Activated B cell treated with CpG ODN at 0.5 μM for 24 hours (primary cell): ENCODE measurements around the gene NXPH2. TPM values are rescaled to one million over a fixed set of nuclear protein-coding genes. Genes with fewer than 3 reads are reported as not detected.

Experiments used
- ATAC-seq: fragments of 200-7000 bp; cut with Tn5 transposase; one replicate; pipeline ENCODE4 v1.10.0; 2021; ENCODE audit warnings: low read depth, mild to moderate bottlenecking, moderate library complexity
- CTCF ChIA-PET: fragments of 350-600 bp; sonication (Branson Sonifier 250); formaldehyde crosslinking; loops from one replicate; lab custom pipeline; 2021; ENCODE audit warnings: antibody characterized with exemption; lab: Charles Lee
- POLR2A ChIA-PET: fragments of 350-600 bp; sonication (Branson Sonifier 250); formaldehyde crosslinking; loops from one replicate; lab custom pipeline; 2021; ENCODE audit warnings: antibody characterized with exemption; lab: Charles Lee
- DNase-seq: peaks from one replicate; pipeline ENCODE4 v3.0.0; 2022
- H3K27ac Mint-ChIP-seq: one replicate; pipeline ENCODE4 v1.8.0; 2020; ENCODE audit warnings: mixed read lengths
- H3K27me3 Mint-ChIP-seq: one replicate; pipeline ENCODE4 v1.8.0; 2021; ENCODE audit warnings: mixed read lengths
- H3K36me3 Mint-ChIP-seq: one replicate; pipeline ENCODE4 v1.8.0; 2021; ENCODE audit warnings: low read depth, mixed read lengths
- H3K4me1 Mint-ChIP-seq: one replicate; pipeline ENCODE4 v1.8.0; 2021; ENCODE audit warnings: mixed read lengths
- H3K4me3 Mint-ChIP-seq: one replicate; pipeline ENCODE4 v1.8.0; 2020; ENCODE audit warnings: mild to moderate bottlenecking, mixed read lengths
- H3K9me3 Mint-ChIP-seq: one replicate; pipeline ENCODE4 v1.8.0; 2020; ENCODE audit warnings: mixed read lengths
- CTCF ChIP-seq: fragments of 200-600 bp; IDR thresholded peaks from one replicate; pipeline ENCODE4 v1.8.0; 2022; ENCODE audit warnings: antibody characterized with exemption, mild to moderate bottlenecking
- intact Hi-C: fragments of 100-400 bp; cut with micrococcal nuclease; formaldehyde crosslinking; loops from one replicate; pipeline ENCODE4 v1.15.1; 2024
- total RNA-seq: library from RNA; stranded (reverse); gene quantifications from 2 replicates; pipeline ENCODE4 v1.2.3, GENCODE V29; 2022

The NXPH2 gene
- total RNA-seq, 1 donor from 2014 or later = not detected

- Mint-ChIP-seq H3K9me3 (no peaks in the 10 kb centered on the region), H3K27ac (no peak overlapping the region), H3K36me3 (no peaks in the 10 kb centered on the region), H3K27me3 (peaks cover 15% of the 10 kb centered on the region), H3K4me1 (peaks cover 3% of the 10 kb centered on the region), H3K4me3 (no peak overlapping the region)
- no peak for TF ChIP-seq CTCF
- DNase-seq (no peak), ATAC-seq (no peak)
- intact Hi-C loops = no loop called here
- POLR2A ChIA-PET = interaction anchor here (0.6 kb wide), 1 partner anchor 88 kb away, joined by 17 read pairs; no protein-coding TSS in a partner anchor
- CTCF ChIA-PET = no interaction called here
Measured at GRCh38 chr2:138622613-138623012, 157.6 kb downstream of the NXPH2 start.

GRCh38 chr2:138621139-138621538 lies 159.1 kb downstream of the NXPH2 start:
- intact Hi-C loops = no loop called here
- no peak for ATAC-seq
- Mint-ChIP-seq H3K36me3 (no peaks in the 10 kb centered on the region), H3K4me1 (peaks cover 3% of the 10 kb centered on the region), H3K9me3 (no peaks in the 10 kb centered on the region), H3K27ac (no peak overlapping the region), H3K27me3 (peaks cover 15% of the 10 kb centered on the region), H3K4me3 (no peak overlapping the region)
- no peak for DNase-seq
- ChIA-PET CTCF (no interaction called here), POLR2A (no interaction called here)
- no peak for TF ChIP-seq CTCF

GRCh38 chr2:138620431-138620830 lies 159.8 kb downstream of the NXPH2 start:
- POLR2A ChIA-PET = no interaction called here
- peaks cover 15% of the 10 kb centered on the region for H3K27me3 Mint-ChIP-seq

More at GRCh38 chr2:138620431-138620830, 159.8 kb downstream of the NXPH2 start:
- ATAC-seq (no peak), DNase-seq (no peak)
- Mint-ChIP-seq H3K9me3 (no peaks in the 10 kb centered on the region), H3K4me1 (peaks cover 3% of the 10 kb centered on the region), H3K27ac (no peak overlapping the region), H3K36me3 (no peaks in the 10 kb centered on the region), H3K4me3 (no peak overlapping the region)
- TF ChIP-seq CTCF = no peak
- CTCF ChIA-PET = no interaction called here
- intact Hi-C loops = no loop called here
